ENCODE results near the gene USH2A. TPM values are rescaled to one million over a fixed set of nuclear protein-coding genes. Genes with fewer than 3 reads are reported as not detected.

USH2A gene
- total RNA-seq, 4 donors from 2014 or later, result 0.08 to 0.18 TPM; not detected in 2

GRCh38 chr1:215830226-215830810, 592.9 kb downstream of the USH2A start:
- 65% methylated on average over 7 of the region's 7 CpGs for WGBS
- Histone ChIP-seq H3K4me1 (no peaks in the 10 kb centered on the region), H3K36me3 (no peaks in the 10 kb centered on the region), H3K27ac (no peak overlapping the region), H3K27me3 (no peaks in the 10 kb centered on the region), H3K9me3 (no peaks in the 10 kb centered on the region), H3K4me3 (no peak overlapping the region)
- TF ChIP-seq, protein P1, sequence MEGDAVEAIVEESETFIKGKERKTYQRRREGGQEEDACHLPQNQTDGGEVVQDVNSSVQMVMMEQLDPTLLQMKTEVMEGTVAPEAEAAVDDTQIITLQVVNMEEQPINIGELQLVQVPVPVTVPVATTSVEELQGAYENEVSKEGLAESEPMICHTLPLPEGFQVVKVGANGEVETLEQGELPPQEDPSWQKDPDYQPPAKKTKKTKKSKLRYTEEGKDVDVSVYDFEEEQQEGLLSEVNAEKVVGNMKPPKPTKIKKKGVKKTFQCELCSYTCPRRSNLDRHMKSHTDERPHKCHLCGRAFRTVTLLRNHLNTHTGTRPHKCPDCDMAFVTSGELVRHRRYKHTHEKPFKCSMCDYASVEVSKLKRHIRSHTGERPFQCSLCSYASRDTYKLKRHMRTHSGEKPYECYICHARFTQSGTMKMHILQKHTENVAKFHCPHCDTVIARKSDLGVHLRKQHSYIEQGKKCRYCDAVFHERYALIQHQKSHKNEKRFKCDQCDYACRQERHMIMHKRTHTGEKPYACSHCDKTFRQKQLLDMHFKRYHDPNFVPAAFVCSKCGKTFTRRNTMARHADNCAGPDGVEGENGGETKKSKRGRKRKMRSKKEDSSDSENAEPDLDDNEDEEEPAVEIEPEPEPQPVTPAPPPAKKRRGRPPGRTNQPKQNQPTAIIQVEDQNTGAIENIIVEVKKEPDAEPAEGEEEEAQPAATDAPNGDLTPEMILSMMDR (IDR thresholded peaks at IDR 0.05), result no peak
- no peak for TF ChIP-seq POLR2A (IDR thresholded peaks at IDR 0.05)
- TF ChIP-seq EP300 (IDR thresholded peaks at IDR 0.05), result no peak
- no peak for TF ChIP-seq POLR2AphosphoS5 (IDR thresholded peaks at IDR 0.05)
- no peak for DNase-seq (ENCODE audit: low spot score in 2 of 2)

DNA sequence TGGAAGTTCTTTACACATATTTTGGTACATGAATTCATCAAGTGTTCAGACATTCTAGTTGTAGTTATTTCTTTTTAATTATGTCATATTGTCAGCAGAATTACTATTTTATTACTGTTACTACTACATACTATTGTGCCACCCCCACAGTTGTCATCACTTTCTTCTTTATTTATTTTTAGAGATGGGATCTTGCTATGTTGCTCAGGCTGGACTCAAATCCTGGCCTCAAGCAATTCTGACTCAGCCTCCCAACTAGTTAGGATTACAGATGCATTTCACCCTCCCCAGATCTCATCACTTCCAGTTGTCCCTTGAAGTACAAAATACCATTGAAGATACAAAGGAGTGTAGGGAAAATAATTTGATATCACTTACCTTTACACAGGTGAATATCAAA, 598.2 kb downstream of the USH2A start:
- TF ChIP-seq EP300 (IDR thresholded peaks at IDR 0.05) (no peak), POLR2A (IDR thresholded peaks at IDR 0.05) (no peak)
- TF ChIP-seq, protein P1 (IDR thresholded peaks at IDR 0.05), result no peak

GRCh38 chr1:215824245-215824644, 599.0 kb downstream of the USH2A start:
- no peak for DNase-seq (ENCODE audit: low spot score in 2 of 2)
- no peaks in the 10 kb centered on the region for H3K4me1 ChIP-seq
- H3K36me3 ChIP-seq, result no peaks in the 10 kb centered on the region
- H3K9me3 ChIP-seq, result no peaks in the 10 kb centered on the region
- TF ChIP-seq POLR2A (IDR thresholded peaks at IDR 0.05) (no peak), POLR2AphosphoS5 (IDR thresholded peaks at IDR 0.05) (no peak), EP300 (IDR thresholded peaks at IDR 0.05) (no peak)
- TF ChIP-seq, protein P1 (IDR thresholded peaks at IDR 0.05), result no peak
- no peak overlapping the region for H3K27ac ChIP-seq
- no peak overlapping the region for H3K4me3 ChIP-seq
- H3K27me3 ChIP-seq, result no peaks in the 10 kb centered on the region

More for the DNA sequence above, 598.2 kb downstream of the USH2A start:
- Histone ChIP-seq H3K27ac (no peak overlapping the region), H3K27me3 (no peaks in the 10 kb centered on the region), H3K4me1 (no peaks in the 10 kb centered on the region), H3K36me3 (no peaks in the 10 kb centered on the region), H3K9me3 (no peaks in the 10 kb centered on the region), H3K4me3 (no peak overlapping the region)
- DNase-seq (ENCODE audit: low spot score in 2 of 2), result no peak

DNA sequence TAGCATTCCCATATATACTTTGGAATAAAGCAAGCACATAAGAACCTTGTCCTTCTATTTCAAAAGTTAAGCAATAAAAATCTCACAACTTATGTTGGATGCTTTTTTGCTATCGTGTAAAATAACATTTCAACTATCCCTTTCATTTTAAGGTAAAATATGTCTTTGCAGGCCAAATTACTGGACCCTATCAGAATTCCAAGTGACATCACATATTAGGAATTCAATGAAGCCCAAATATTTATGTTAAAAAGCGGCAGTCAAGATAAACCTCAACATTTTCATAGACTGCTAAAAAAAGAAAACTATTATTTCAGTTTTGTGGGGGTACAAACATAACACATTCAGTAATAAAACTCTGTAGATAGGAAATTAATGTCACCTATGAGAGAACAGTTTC, 604.1 kb downstream of the USH2A start:
- H3K4me1 ChIP-seq, result no peaks in the 10 kb centered on the region
- no peak overlapping the region for H3K27ac ChIP-seq
- 73% methylated on average over 2 of the region's 2 CpGs for WGBS
- H3K9me3 ChIP-seq, result no peaks in the 10 kb centered on the region
- H3K36me3 ChIP-seq, result no peaks in the 10 kb centered on the region
- no peaks in the 10 kb centered on the region for H3K27me3 ChIP-seq
- no peak overlapping the region for H3K4me3 ChIP-seq
- DNase-seq (ENCODE audit: low spot score in 2 of 2), result no peak
- TF ChIP-seq POLR2AphosphoS5 (IDR thresholded peaks at IDR 0.05) (no peak), POLR2A (IDR thresholded peaks at IDR 0.05) (no peak), EP300 (IDR thresholded peaks at IDR 0.05) (no peak)
- TF ChIP-seq, protein P1 (IDR thresholded peaks at IDR 0.05), result no peak

DNA sequence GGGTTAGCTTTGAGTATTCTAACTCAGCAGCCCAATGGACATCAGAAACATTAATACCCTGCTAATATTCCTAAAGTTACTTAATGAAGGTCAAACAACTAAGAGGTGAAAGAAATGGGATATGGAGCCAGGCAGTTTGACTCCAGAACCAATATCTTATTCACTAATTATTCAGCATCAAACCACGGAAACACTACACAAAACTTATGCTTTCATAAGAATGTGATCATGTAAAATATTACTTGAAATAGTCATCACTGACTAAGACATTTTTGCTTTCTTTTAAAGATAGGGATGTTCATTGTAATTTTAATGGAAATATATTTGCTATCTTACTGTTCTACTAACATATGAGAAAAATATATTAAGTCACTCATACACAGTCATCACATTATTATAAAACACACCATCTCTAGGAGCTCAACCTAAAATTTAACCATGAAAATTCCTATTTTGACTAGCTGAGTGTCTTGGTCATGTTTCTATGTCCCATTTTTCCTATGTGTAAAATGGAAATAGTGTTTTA, 615.3 kb downstream of the USH2A start:
- no peak for DNase-seq (ENCODE audit: low spot score in 2 of 2)
- 85% methylated on average over 1 of the region's 1 CpG for WGBS
- H3K27ac ChIP-seq, result no peak overlapping the region
- TF ChIP-seq POLR2AphosphoS5 (IDR thresholded peaks at IDR 0.05), result no peak
- TF ChIP-seq EP300 (IDR thresholded peaks at IDR 0.05), result no peak
- TF ChIP-seq, protein P1 (IDR thresholded peaks at IDR 0.05), result no peak
- TF ChIP-seq POLR2A (IDR thresholded peaks at IDR 0.05), result no peak
- H3K36me3 ChIP-seq, result no peaks in the 10 kb centered on the region
- H3K27me3 ChIP-seq, result no peaks in the 10 kb centered on the region
- H3K4me1 ChIP-seq, result no peaks in the 10 kb centered on the region
- peaks cover 14% of the 10 kb centered on the region for H3K9me3 ChIP-seq
- no peak overlapping the region for H3K4me3 ChIP-seq
